Measurements from ENCODE around the gene IVNS1ABP.
"Not testable (repeated sequence)": the region's sequence is repeated elsewhere in the genome, so short reads cannot be mapped to it uniquely, and the experiment has no call there.

DNA sequence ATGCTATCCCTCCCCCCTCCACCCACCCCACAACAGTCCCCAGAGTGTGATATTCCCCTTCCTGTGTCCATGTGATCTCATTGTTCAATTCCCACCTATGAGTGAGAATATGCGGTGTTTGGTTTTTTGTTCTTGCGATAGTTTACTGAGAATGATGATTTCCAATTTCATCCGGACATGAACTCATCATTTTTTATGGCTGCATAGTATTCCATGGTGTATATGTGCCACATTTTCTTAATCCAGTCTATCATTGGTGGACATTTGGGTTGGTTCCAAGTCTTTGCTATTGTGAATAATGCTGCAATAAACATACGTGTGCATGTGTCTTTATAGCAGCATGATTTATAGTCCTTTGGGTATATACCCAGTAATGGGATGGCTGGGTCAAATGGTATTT, 65.1 kb downstream of the IVNS1ABP start:
- not testable (repeated sequence) for TF ChIP-seq POLR2AphosphoS5, POLR2A (IDR thresholded peaks at IDR 0.05)
- TF ChIP-seq, protein P1, sequence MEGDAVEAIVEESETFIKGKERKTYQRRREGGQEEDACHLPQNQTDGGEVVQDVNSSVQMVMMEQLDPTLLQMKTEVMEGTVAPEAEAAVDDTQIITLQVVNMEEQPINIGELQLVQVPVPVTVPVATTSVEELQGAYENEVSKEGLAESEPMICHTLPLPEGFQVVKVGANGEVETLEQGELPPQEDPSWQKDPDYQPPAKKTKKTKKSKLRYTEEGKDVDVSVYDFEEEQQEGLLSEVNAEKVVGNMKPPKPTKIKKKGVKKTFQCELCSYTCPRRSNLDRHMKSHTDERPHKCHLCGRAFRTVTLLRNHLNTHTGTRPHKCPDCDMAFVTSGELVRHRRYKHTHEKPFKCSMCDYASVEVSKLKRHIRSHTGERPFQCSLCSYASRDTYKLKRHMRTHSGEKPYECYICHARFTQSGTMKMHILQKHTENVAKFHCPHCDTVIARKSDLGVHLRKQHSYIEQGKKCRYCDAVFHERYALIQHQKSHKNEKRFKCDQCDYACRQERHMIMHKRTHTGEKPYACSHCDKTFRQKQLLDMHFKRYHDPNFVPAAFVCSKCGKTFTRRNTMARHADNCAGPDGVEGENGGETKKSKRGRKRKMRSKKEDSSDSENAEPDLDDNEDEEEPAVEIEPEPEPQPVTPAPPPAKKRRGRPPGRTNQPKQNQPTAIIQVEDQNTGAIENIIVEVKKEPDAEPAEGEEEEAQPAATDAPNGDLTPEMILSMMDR (IDR thresholded peaks at IDR 0.05), result not testable (repeated sequence)
